Measurements from ENCODE around the gene BCAP31. TPM values are rescaled to one million over a fixed set of nuclear protein-coding genes. Genes with fewer than 3 reads are reported as not detected.

The BCAP31 gene
- total RNA-seq, 4 donors from 2014 or later: 45.4 to 148 (median 101) TPM

DNA sequence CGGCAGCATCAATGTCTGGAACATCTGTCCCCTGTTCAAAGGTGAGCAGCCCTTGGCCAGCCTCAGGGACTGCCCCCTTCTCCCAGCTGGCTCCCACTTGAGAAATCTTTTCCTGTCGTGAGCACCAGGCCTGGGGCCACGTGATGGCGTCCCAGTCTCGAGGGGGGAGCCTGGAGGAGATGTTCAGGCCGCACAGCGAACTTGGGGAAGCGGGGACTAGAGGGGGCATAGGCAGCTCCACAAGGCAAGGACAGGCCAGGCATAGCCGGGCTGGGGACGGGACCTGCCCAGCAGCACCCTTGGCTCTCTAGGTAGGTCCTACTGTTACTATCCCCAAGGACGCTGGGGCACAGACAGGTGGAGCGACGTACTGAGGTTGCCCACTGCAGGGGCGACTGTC is 33.7 kb downstream of the BCAP31 start:
- no peaks in the 10 kb centered on the region for H3K27me3 ChIP-seq
- peak in 1 of 3 donors; percentile 41 for DNase-seq
- TF ChIP-seq, protein P1, sequence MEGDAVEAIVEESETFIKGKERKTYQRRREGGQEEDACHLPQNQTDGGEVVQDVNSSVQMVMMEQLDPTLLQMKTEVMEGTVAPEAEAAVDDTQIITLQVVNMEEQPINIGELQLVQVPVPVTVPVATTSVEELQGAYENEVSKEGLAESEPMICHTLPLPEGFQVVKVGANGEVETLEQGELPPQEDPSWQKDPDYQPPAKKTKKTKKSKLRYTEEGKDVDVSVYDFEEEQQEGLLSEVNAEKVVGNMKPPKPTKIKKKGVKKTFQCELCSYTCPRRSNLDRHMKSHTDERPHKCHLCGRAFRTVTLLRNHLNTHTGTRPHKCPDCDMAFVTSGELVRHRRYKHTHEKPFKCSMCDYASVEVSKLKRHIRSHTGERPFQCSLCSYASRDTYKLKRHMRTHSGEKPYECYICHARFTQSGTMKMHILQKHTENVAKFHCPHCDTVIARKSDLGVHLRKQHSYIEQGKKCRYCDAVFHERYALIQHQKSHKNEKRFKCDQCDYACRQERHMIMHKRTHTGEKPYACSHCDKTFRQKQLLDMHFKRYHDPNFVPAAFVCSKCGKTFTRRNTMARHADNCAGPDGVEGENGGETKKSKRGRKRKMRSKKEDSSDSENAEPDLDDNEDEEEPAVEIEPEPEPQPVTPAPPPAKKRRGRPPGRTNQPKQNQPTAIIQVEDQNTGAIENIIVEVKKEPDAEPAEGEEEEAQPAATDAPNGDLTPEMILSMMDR (IDR thresholded peaks at IDR 0.05): no peak
- no peak for TF ChIP-seq POLR2A (IDR thresholded peaks at IDR 0.05)
- peak overlapping the region in 1 of 4 donors; percentile 65 for H3K27ac ChIP-seq
- no peaks in the 10 kb centered on the region for H3K36me3 ChIP-seq
- peaks cover 0 to 6% (median 0%) of the 10 kb centered on the region in 4 donors for H3K4me1 ChIP-seq
- no peaks in the 10 kb centered on the region for H3K9me3 ChIP-seq
- peak overlapping the region in 2 of 4 donors; percentile 58 to 60 for H3K4me3 ChIP-seq

DNA sequence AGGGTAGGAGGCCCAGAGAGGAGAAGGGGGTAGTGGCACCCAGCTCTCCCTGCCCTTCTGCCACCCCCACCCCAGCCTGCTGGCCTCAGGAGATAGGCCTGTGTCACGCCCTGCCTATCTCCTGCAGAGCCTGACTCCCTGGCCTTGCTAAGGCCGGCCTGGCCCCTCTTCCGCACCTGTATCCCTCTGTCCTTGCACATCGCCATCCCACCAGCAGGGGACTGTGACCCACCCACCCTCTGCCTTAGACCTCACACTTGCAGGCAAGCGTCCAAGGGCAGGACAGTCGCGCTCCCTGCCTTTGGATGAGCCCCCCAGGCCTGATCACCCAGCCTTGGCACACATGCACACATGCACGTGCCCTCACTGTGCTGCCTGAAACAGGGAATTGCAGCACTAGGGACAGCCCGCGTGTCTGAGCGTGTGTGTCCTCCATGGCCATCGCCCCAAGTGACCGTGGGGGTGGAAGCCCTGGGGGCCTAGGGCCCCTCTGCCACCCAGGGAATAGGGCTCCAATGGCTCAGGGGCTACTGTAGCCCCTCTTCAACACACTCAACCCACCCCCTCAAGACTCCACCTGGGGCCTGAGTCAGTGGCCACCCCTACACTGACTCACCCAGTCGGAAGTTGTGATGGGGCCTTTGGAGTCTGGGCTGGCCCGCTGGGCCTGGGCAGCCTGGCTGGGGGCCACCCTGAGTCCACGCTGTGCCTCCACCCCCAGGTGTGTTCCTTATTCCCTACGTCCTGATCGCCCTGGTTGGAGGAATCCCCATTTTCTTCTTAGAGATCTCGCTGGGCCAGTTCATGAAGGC is 34.3 kb downstream of the BCAP31 start:
- Histone ChIP-seq H3K4me3 (peak overlapping the region in 2 of 4 donors; percentile 58 to 60), H3K4me1 (peaks cover 0 to 6% (median 0%) of the 10 kb centered on the region in 4 donors), H3K27me3 (no peaks in the 10 kb centered on the region), H3K9me3 (no peaks in the 10 kb centered on the region), H3K36me3 (no peaks in the 10 kb centered on the region), H3K27ac (peak overlapping the region in 2 of 4 donors; percentile 13 to 65)
- peak in 1 of 3 donors; percentile 43 for DNase-seq
- TF ChIP-seq, protein P1 (IDR thresholded peaks at IDR 0.05): no peak
- no peak for TF ChIP-seq POLR2A (IDR thresholded peaks at IDR 0.05)

DNA sequence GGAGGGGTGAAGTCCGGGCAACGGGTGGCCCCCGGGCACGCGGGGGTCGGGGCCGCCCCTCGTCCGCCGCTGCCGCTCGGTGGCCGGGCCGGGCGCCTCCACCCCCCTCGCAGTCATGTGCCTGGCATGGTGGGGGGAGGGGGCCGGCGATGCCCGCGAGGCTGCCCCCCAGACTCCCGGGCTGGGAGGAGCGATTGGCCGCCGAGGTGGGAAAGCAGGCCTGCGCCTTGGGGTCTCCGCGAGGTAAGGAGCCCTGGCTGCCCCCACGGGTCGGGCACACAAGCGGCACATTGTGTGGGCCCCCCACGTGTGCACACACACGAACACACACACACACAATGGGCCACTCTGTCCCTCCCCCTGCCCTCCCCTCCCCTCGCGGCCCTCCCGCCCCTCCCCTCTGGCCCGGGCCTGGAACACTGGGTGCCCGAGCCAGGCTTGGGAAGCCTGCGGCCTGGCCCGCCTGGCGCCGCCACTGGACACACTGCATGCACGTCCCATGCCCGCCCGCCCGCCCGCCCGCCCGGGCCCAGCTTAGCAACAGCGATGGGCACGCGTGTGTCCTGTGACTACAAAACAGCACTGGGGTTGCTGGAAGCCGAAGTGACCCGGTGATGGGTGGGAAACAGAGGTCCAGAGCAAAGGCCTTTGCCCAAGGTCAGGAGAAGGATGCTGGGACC is 35.1 kb downstream of the BCAP31 start:
- peak overlapping the region in 2 of 4 donors; percentile 43 to 65 for H3K27ac ChIP-seq
- peak in 1 of 3 donors; percentile 43 for DNase-seq
- peak overlapping the region; percentile 30 to 60 (median 48) for H3K4me3 ChIP-seq

DNA sequence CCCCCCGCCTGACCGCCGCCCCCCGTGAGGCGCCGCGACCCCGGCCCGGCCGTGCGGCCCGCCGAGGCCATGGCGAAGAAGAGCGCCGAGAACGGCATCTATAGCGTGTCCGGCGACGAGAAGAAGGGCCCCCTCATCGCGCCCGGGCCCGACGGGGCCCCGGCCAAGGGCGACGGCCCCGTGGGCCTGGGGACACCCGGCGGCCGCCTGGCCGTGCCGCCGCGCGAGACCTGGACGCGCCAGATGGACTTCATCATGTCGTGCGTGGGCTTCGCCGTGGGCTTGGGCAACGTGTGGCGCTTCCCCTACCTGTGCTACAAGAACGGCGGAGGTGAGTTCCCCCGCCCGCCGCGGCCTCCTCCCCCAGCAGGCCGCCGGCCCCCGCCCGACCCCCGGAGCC is 35.7 kb downstream of the BCAP31 start:
- peaks cover 0 to 6% (median 0%) of the 10 kb centered on the region in 4 donors for H3K4me1 ChIP-seq
- H3K9me3 ChIP-seq: no peaks in the 10 kb centered on the region
- DNase-seq: peak in 1 of 3 donors; percentile 48
- peak overlapping the region; percentile 30 to 60 (median 48) for H3K4me3 ChIP-seq
- H3K36me3 ChIP-seq: no peaks in the 10 kb centered on the region
- peak overlapping the region in 2 of 4 donors; percentile 43 to 65 for H3K27ac ChIP-seq
- TF ChIP-seq, protein P1 (IDR thresholded peaks at IDR 0.05): no peak
- TF ChIP-seq POLR2A (IDR thresholded peaks at IDR 0.05): no peak
- H3K27me3 ChIP-seq: no peaks in the 10 kb centered on the region

More for the DNA sequence above, 35.1 kb downstream of the BCAP31 start:
- no peaks in the 10 kb centered on the region for H3K9me3 ChIP-seq
- H3K36me3 ChIP-seq: no peaks in the 10 kb centered on the region
- TF ChIP-seq POLR2A (IDR thresholded peaks at IDR 0.05): no peak
- TF ChIP-seq, protein P1 (IDR thresholded peaks at IDR 0.05): no peak
- H3K27me3 ChIP-seq: no peaks in the 10 kb centered on the region
- H3K4me1 ChIP-seq: peaks cover 0 to 6% (median 0%) of the 10 kb centered on the region in 4 donors

DNA sequence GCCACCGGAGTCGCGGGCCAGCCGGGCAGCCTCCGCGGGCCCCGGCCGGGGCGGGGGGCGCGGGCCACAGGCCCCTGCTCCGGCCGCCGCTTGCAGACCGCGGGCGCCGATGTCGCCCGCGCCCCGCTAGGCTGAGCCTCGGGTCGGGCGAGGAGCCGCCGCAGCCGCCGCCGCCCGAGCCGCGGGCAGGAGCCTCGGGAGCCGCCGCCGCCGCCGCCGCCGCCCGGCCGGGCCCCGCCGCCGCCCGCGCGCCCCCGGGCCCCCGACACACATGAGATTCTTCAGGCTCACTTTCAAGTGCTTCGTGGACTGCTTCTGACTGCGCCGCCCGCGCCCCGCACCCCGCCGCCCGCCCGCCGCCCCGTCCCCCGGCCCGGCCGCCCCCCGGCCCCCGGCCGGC is 36.1 kb downstream of the BCAP31 start:
- no peaks in the 10 kb centered on the region for H3K36me3 ChIP-seq
- H3K4me1 ChIP-seq: peaks cover 0 to 6% (median 0%) of the 10 kb centered on the region in 4 donors
- peak overlapping the region in 2 of 4 donors; percentile 41 to 58 for H3K4me3 ChIP-seq
- TF ChIP-seq, protein P1 (IDR thresholded peaks at IDR 0.05): no peak
- TF ChIP-seq POLR2A (IDR thresholded peaks at IDR 0.05): no peak
- H3K27me3 ChIP-seq: no peaks in the 10 kb centered on the region
- no peaks in the 10 kb centered on the region for H3K9me3 ChIP-seq
- no peak for DNase-seq
- H3K27ac ChIP-seq: peak overlapping the region in 1 of 4 donors; percentile 46
